ENCODE data around the gene SMYD4.
"Not testable (repeated sequence)": the region's sequence is repeated elsewhere in the genome, so short reads cannot be mapped to it uniquely, and the experiment has no call there.

The SMYD4 gene

DNA sequence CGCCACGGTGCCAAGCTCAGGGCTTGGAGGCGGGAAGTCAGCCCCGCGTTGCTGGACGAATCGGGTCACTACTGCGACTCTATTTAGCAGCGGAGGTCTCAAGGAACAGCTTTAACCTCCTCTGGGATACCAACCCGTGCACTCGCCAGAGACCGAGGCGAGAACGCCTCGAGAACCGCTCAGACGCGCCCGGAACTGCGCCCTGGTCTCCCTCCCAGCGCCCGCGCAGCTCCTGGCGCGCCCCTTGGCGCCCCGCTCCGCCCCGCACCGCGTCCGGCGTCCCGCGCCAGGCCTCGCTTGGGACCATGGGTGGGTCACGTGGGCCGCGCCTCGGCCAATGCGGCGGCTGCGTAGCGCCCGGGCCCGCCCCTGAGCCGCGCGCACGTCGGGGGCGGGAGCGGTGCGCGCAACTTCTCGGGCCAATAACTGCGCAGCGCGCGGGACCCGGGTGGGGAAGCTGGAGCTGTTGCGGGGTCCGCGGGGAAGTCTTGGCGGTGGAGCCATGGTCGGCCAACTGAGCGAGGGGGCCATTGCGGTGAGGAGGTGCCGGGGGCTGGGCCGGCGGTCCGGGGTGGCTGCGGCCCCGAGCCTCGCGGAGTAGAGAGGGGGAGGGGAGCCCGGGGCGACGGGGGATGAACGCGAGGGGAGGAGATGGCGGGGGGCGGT lies at the start of gene SMYD4, which contains the start of gene RPA1:
Gene SMYD4 (minus strand): TSS at position 311 of the 666 bp plus-strand sequence. CDS start 1,908 bp downstream, outside the sequence.
Gene RPA1 (plus strand): TSS at position 414 of the 666 bp plus-strand sequence. CDS start 89 bp downstream, at position 503.
- DNase-seq, result peak; percentile 90

DNA sequence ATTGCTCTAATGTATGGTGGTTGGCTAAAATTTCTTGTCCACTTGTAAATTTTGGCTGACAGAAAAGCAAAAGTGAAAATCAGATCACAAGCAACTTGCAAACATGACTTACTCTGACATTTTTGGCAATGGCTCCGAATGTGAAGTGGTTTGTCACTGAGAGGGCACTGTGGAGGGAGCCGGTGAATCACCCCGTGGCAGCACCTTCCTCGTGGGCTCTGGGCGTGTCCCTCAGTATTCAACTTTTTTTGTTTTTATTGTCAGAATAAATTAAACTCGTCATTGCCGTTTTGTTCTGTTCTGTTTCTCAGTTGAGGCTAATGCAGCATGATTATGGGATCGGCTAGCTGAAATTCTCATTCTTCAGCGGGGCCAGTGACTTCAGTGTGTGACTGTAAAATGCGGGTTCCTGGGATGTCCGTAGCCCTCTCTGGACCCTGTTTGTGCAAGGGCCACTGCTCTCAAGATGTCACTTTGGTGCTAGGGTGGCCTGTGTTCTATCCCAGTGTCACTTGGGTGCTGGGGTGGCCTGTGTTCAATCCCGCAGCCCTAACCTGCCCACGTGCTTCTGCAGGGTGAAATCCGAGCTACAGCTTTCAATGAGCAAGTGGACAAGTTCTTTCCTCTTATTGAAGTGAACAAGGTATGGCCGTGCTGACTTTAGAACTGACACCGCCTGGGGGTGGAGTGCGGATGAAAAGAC lies 48.9 kb upstream of the SMYD4 start:
- DNase-seq, result no peak

- DNase-seq, result no peak
Measured at GRCh38 chr17:1875597-1875996, 45.9 kb upstream of the SMYD4 start.

DNA sequence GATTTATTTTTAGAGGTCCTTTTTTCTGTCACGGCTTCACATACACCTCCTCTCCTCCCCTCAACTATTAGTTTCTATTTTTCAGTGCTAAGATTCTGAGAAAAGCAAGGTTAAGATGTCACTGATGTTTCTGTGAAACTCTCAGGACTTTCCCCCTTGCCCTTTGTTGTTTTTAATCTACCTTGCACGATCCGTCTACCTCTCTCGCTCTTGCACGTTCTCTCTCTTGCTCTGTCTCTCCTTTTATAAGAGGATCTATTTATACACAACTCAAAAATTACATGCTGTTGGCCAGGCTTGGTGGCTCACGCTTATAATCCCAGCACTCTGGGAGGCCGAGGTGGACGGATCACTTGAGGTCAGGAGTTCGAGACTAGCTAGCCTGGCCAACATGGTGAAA lies 43.7 kb upstream of the SMYD4 start:
- DNase-seq, result no peak

- DNase-seq, result peak; percentile 30
Measured at GRCh38 chr17:1872976-1873375, 43.3 kb upstream of the SMYD4 start.

GRCh38 chr17:1872254-1872653 lies 42.6 kb upstream of the SMYD4 start:
- DNase-seq, result no peak

- no peak for DNase-seq
Measured at GRCh38 chr17:1871756-1872155, 42.1 kb upstream of the SMYD4 start.

DNA sequence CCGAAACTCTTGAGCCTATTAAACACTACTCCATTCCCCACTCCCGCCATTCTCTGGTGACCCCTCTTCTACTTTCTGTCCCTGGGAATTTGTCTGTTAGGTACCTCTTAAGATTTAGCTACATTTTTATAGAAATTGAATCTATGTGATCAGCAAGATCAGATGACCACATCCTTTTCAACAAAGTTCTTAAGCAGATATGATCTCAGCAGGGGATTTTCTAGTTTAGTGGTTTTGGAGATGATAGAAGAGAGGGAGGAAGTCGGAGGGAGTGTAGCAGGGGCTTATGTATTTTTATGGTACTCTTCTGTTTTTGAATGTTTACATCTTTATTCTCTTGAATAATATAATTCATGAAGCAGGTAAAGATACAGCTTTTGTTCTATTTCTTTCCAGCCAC lies 40.9 kb upstream of the SMYD4 start:
- DNase-seq, result no peak

GRCh38 chr17:1868090-1868489 lies 38.4 kb upstream of the SMYD4 start:
- no peak for DNase-seq

GRCh38 chr17:1867307-1867706 lies 37.6 kb upstream of the SMYD4 start:
- DNase-seq, result no peak

- peak; percentile 62 for DNase-seq
Measured at GRCh38 chr17:1865252-1866037, 35.7 kb upstream of the SMYD4 start.

- DNase-seq, result no peak
Measured at GRCh38 chr17:1861391-1862010, 31.8 kb upstream of the SMYD4 start.

DNA sequence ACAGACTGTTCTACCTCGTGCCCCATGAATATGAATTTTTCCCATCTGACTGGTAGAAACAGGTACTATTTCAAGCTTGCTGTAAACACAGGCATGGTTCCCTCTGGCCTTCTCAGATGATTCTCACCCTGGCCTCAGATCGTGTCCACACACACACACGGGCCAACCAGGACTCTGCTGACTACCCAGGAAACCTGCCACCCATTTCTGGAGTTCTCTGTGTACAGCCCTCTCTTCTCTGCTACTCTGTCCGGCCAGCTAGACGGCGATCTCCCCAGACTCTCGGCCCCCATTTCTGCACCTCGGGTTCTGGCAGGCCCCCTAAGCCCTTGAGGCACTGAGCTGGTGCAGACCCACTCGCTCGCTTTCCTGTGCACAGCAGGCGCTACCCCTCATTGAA lies 31.3 kb upstream of the SMYD4 start:
- DNase-seq, result no peak

GRCh38 chr17:1856462-1856861 lies 26.8 kb upstream of the SMYD4 start:
- not testable (repeated sequence) for DNase-seq

DNA sequence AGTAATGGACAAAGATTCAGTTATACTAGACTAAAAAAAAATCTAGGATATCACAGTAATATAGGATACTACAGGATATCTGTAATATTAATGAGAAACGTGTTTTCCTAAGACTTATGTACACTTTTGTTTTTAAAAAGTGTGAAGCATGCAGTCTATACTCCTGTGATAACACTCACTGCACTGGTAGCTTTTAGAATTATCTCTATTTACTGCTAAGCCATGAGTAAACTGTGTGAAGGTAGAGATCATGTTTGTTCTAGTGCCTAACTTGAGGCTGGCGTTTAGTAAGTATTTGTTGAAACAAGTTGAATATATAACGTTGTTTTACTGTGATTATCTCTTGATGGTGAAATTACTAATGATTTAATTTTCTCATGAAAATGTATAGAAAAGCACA lies 24.0 kb upstream of the SMYD4 start:
- no peak for DNase-seq

- no peak for DNase-seq
Measured at GRCh38 chr17:1852327-1852726, 22.6 kb upstream of the SMYD4 start.

DNA sequence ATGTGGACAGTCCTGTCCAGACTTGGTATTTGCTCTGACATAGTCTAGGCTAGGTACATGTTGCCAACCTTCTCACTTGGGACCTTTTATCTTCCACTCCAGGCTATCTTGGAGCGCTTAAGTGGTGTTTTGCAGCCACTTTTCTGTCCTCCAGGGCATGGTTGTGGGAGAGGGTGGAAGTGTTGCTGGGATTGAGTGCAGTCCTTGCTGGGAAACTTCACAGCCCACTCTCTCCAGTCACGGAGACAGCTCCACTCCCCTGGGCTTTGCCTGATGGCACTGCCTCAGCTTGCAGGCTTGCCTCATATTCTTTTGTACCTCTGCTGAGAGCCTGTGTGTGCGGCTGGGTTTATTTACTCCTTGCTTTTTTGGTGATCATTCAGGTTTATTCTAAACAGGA lies 17.5 kb upstream of the SMYD4 start:
- DNase-seq, result no peak

DNA sequence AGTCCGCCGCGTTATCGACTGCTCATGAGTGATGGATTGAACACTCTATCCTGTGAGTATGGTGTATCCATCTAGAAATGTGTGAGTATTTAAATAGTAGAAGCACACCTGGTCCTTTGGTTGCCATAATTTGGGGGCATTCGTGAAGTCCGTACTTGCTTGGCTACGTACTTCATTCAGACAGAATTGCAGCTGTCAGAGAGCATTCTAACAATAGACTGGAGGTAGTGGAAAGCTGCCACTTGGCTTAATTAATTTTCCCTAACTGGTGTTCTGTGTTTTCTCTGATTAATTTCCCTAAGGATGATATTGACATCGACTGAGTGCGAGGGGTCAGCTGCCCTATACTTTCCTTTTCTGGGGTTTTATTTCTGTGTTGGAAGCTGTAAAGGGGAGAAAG lies 14.2 kb upstream of the SMYD4 start:
- no peak for DNase-seq

DNA sequence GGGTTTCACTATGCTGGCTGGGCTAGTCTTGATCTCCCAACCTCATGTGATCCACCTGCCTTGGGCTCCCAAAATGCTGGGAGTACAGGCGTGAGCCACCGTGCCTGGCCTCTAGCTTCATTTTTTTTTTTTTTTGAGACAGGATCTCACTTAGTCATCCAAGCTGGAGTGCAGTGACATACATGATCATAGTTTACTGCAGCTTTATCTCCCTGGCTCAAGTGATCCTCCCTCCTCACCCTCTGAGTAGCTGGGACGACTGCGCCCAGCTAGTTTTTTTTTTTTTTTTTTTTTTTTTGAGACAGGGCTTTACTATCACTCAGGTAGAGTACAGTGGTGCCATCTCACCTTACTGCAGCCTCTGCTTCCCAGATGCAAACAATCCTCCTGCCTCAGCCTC lies 9.8 kb upstream of the SMYD4 start:
- DNase-seq, result no peak

- DNase-seq, result peak; percentile 53
Measured at GRCh38 chr17:1834380-1835149, 4.9 kb upstream of the SMYD4 start.

GRCh38 chr17:1830288-1830687 lies 586 bp upstream of the SMYD4 start:
- DNase-seq, result peak; percentile 24

- peak; percentile 16 for DNase-seq
Measured at GRCh38 chr17:1829216-1829591, 498 bp downstream of the SMYD4 start.

Measured in activated CD4-positive, alpha-beta T cell treated with anti-CD3 and anti-CD28 coated beads for 48 hours (primary cell).